HCT116 (cell line): ENCODE measurements around the gene NAA25. TPM values are rescaled to one million over a fixed set of nuclear protein-coding genes. Genes with fewer than 3 reads are reported as not detected.

Source experiments
- ATAC-seq: fragments of 200-7000 bp; cut with Tn5 transposase; 2 replicates; pipeline ENCODE4 v1.9.1; 2020; ENCODE audit warnings: mild to moderate bottlenecking, moderate library complexity
- BruUV-seq: library from RNA; stranded (reverse); fragments of 400-500 nt; replicated peaks from 2 replicates; lab custom pipeline; 2021; lab: Mats Ljungman, UMichigan
- CTCF ChIA-PET: fragments of 300-600 bp; sonication (Branson Sonifier 250); formaldehyde crosslinking; loops from one replicate; lab custom pipeline; 2021; ENCODE audit warnings: antibody characterized with exemption; lab: Charles Lee
- POLR2A ChIA-PET: fragments of 300-600, 350-600 bp; sonication (Branson Sonifier 250); formaldehyde crosslinking; loops from one replicate; lab custom pipeline; 2021; ENCODE audit warnings: antibody characterized with exemption; lab: Charles Lee
- RAD21 ChIA-PET, 2 experiments: fragments of 300-600 bp; sonication (Branson Sonifier 250); formaldehyde crosslinking; loops; one replicate each; lab custom pipeline; 2023; ENCODE audit warnings: low total read pairs in 2 of 2; ENCODE audit not compliant: uncharacterized antibody in 2 of 2, unreplicated experiment in 2 of 2, low non-redundant PET in 1 of 2; lab: Charles Lee
- DNase-seq: peaks from one replicate; pipeline ENCODE4 v3.0.0-alpha.2; 2010; ENCODE audit warnings: low read depth, low spot score
- H2AFZ ChIP-seq: fragments of 200-600 bp; shearing (Covaris generic), sonication (generic); 2 replicates; pipeline ENCODE4 v1.6.1; 2017; ENCODE audit warnings: low read depth, mixed run types, mixed read lengths, antibody characterized with exemption, low read length; ENCODE audit not compliant: poor library complexity, severe bottlenecking
- H3K27ac ChIP-seq: 2 replicates; pipeline ENCODE4 v1.5.1; 2012; ENCODE audit warnings: low read depth, low read length
- H3K27me3 ChIP-seq: fragments of 200-600 bp; sonication (generic); 2 replicates; pipeline ENCODE4 v1.6.1; 2016; ENCODE audit warnings: mixed run types, low read length, mixed read lengths; ENCODE audit not compliant: insufficient read depth
- H3K36me3 ChIP-seq, 2 experiments: fragments of 200-500 bp in 1 of 2; fragments of 200-600 bp in 1 of 2; sonication (Bioruptor generic) in 1 of 2; sonication (generic) in 1 of 2; 2 replicates each; pipeline versions ENCODE4 v1.5.1 to v1.6.1; 2014 to 2016; ENCODE audit warnings: low read length in 2 of 2, inconsistent platforms in 1 of 2, mixed read lengths in 1 of 2, mixed run types in 1 of 2; ENCODE audit not compliant: insufficient read depth in 2 of 2, control insufficient read depth in 1 of 2
- H3K4me1 ChIP-seq, 2 experiments: fragments of 200-600 bp in 1 of 2; sonication (generic) in 1 of 2; 2 replicates each; pipeline versions ENCODE4 v1.5.1 to v1.6.1; 2012 to 2017; ENCODE audit warnings: low read length in 2 of 2, inconsistent platforms in 1 of 2, mild to moderate bottlenecking in 1 of 2, mixed read lengths in 1 of 2, mixed run types in 1 of 2, moderate library complexity in 1 of 2; ENCODE audit not compliant: insufficient read depth in 2 of 2, control insufficient read depth in 1 of 2
- H3K4me2 ChIP-seq: fragments of 200-600 bp; sonication (generic); 2 replicates; pipeline ENCODE4 v1.6.1; 2017; ENCODE audit warnings: mixed run types, low read length, mixed read lengths
- H3K4me3 ChIP-seq, 2 experiments: fragments of 200-600 bp in 1 of 2; sonication (generic) in 1 of 2; replicated peaks in 1 of 2; 2 replicates each; pipeline ENCODE4 v1.5.1; 2011 to 2016; ENCODE audit warnings: low read length in 2 of 2, control low read depth in 1 of 2, low read depth in 1 of 2, mild to moderate bottlenecking in 1 of 2, mixed read lengths in 1 of 2, mixed run types in 1 of 2
- H3K79me2 ChIP-seq: fragments of 200-600 bp; sonication (generic); 2 replicates; pipeline ENCODE4 v1.6.1; 2017; ENCODE audit warnings: mild to moderate bottlenecking, mixed run types, low read length, moderate library complexity, mixed read lengths; ENCODE audit not compliant: insufficient read depth
- H3K9ac ChIP-seq: fragments of 200-600 bp; sonication (generic); 2 replicates; pipeline ENCODE4 v1.6.1; 2016; ENCODE audit warnings: low read length, mixed read lengths
- H3K9me2 ChIP-seq: fragments of 200-600 bp; sonication (generic), shearing (Covaris generic); 2 replicates; pipeline ENCODE4 v1.6.1; 2017; ENCODE audit warnings: mixed run types, mild to moderate bottlenecking, moderate library complexity; ENCODE audit not compliant: insufficient read depth
- H3K9me3 ChIP-seq, 2 experiments: fragments of 200-500 bp in 1 of 2; fragments of 200-600 bp in 1 of 2; sonication (Bioruptor generic) in 1 of 2; sonication (generic) in 1 of 2; 2 replicates each; pipeline ENCODE4 v1.6.1; 2014 to 2017; ENCODE audit warnings: low read length in 2 of 2, mixed read lengths in 2 of 2, inconsistent platforms in 1 of 2, low read depth in 1 of 2, mild to moderate bottlenecking in 1 of 2, mixed run types in 1 of 2, moderate library complexity in 1 of 2; ENCODE audit not compliant: control insufficient read depth in 1 of 2, insufficient read depth in 1 of 2
- H4K20me1 ChIP-seq: fragments of 200-600 bp; sonication (generic), shearing (Covaris generic); 2 replicates; pipeline ENCODE4 v1.6.1; 2017; ENCODE audit warnings: mixed run types, mild to moderate bottlenecking, moderate library complexity; ENCODE audit not compliant: insufficient read depth
- CEBPB ChIP-seq: IDR thresholded peaks from 2 replicates; pipeline ENCODE4 v1.6.1; 2012; ENCODE audit warnings: low read depth
- EZH2 ChIP-seq: fragments of 200-600 bp; sonication (generic); IDR thresholded peaks from 2 replicates; pipeline ENCODE4 v1.6.1; 2017; ENCODE audit warnings: antibody characterized with exemption, mixed run types
- EZH2phosphoT487 ChIP-seq: fragments of 200-600 bp; IDR thresholded peaks from 2 replicates; pipeline ENCODE4 v1.6.1; 2018; ENCODE audit warnings: antibody characterized with exemption, borderline replicate concordance
- FOSL1 ChIP-seq: IDR thresholded peaks from 2 replicates; pipeline ENCODE4 v1.6.1; 2012; ENCODE audit warnings: low read depth
- POLR2A ChIP-seq: IDR thresholded peaks from 2 replicates; pipeline ENCODE4 v1.7.0; 2011; ENCODE audit warnings: borderline replicate concordance; ENCODE audit not compliant: insufficient read depth, insufficient read length; ENCODE audit errors: extremely low read depth
- SP1 ChIP-seq: IDR thresholded peaks from 2 replicates; pipeline ENCODE4 v1.6.1; 2012; ENCODE audit warnings: low read depth
- SRF ChIP-seq: IDR thresholded peaks from 2 replicates; pipeline ENCODE4 v1.6.1; 2012; ENCODE audit warnings: low read depth
- TCF7L2 ChIP-seq: IDR thresholded peaks from 2 replicates; pipeline ENCODE4 v1.7.0; 2011; ENCODE audit warnings: borderline replicate concordance, inconsistent platforms; ENCODE audit not compliant: insufficient read depth, insufficient read length; ENCODE audit errors: extremely low read depth
- YY1 ChIP-seq: IDR thresholded peaks from 2 replicates; pipeline ENCODE4 v1.6.1; 2011; ENCODE audit warnings: low read length, low read depth, moderate library complexity, mild to moderate bottlenecking; ENCODE audit not compliant: insufficient replicate concordance; ENCODE audit errors: extremely low read depth
- ZFX ChIP-seq: fragments of 450-650 bp; IDR thresholded peaks from 2 replicates; pipeline ENCODE4 v1.6.1; 2017
- ZNF274 ChIP-seq: fragments of 200-500 bp; sonication (Bioruptor generic); IDR thresholded peaks from 2 replicates; pipeline ENCODE4 v1.6.1; 2014; ENCODE audit warnings: mild to moderate bottlenecking, low read depth, low read length, inconsistent platforms
- intact Hi-C: fragments of 100-400 bp; cut with micrococcal nuclease; formaldehyde crosslinking; loops from 2 replicates; pipeline ENCODE4 v1.10.0; 2022
- total RNA-seq: library from RNA; stranded (reverse); gene quantifications from one replicate; pipeline ENCODE4 v1.2.1, GENCODE V29; 2021; ENCODE audit not compliant: unreplicated experiment
- TF ChIP-seq, protein P1 (sequence below): IDR thresholded peaks from 2 replicates; pipeline ENCODE4 v1.6.1; 2012
- TF ChIP-seq, protein P2 (sequence below): IDR thresholded peaks from 2 replicates; pipeline ENCODE4 v1.6.1; 2012
- TF ChIP-seq, protein P3 (sequence below), 3 experiments: fragments of 200-600 bp in 1 of 3; sonication (generic) in 1 of 3; IDR thresholded peaks in 2 of 3; conservative IDR thresholded peaks in 1 of 3; 2 replicates each; pipeline ENCODE4 v1.5.1; 2012 to 2017; ENCODE audit warnings: low read depth in 2 of 3, low read length in 2 of 3, antibody characterized with exemption in 1 of 3, borderline replicate concordance in 1 of 3, control low read depth in 1 of 3, mild to moderate bottlenecking in 1 of 3, mixed read lengths in 1 of 3, mixed run types in 1 of 3, moderate library complexity in 1 of 3; ENCODE audit not compliant: insufficient read depth in 1 of 3

Gene NAA25
- total RNA-seq, 1 experiment from 2014 or later = 56.6 TPM

- no peaks in the 10 kb centered on the region for H3K27me3 ChIP-seq
- TF ChIP-seq FOSL1 (no peak), POLR2A (no peak), ZNF274 (no peak), TCF7L2 (no peak), EZH2phosphoT487 (no peak), YY1 (no peak), SRF (no peak), CEBPB (no peak)
- TF ChIP-seq, protein P1, sequence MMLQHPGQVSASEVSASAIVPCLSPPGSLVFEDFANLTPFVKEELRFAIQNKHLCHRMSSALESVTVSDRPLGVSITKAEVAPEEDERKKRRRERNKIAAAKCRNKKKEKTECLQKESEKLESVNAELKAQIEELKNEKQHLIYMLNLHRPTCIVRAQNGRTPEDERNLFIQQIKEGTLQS = no peak
- TF ChIP-seq, protein P2, sequence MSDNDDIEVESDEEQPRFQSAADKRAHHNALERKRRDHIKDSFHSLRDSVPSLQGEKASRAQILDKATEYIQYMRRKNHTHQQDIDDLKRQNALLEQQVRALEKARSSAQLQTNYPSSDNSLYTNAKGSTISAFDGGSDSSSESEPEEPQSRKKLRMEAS = no peak
- H3K79me2 ChIP-seq = no peaks in the 10 kb centered on the region
- DNase-seq (no peak), ATAC-seq (no peak)
- H3K27ac ChIP-seq = no peak overlapping the region
- no TSS peak for BruUV-seq
- H2AFZ ChIP-seq = no peak overlapping the region
- H3K9me3 ChIP-seq = no peaks in the 10 kb centered on the region
- H3K9me2 ChIP-seq = no peaks in the 10 kb centered on the region
- 0 out of 4 replicates have a peak, but pooled peaks cover 0 to 2% of the 10 kb centered on the region in 2 experiments for H3K4me1 ChIP-seq
- H3K36me3 ChIP-seq = no peaks in the 10 kb centered on the region
- RAD21 ChIA-PET = no interaction called here
- no peak overlapping the region for H3K4me3 ChIP-seq
- intact Hi-C loops = no loop called here
- H4K20me1 ChIP-seq = no peaks in the 10 kb centered on the region
- H3K4me2 ChIP-seq = no peak overlapping the region
- POLR2A ChIA-PET = no interaction called here
- H3K9ac ChIP-seq = no peak overlapping the region
- CTCF ChIA-PET = no interaction called here
Observed at GRCh38 chr12:111991535-111991934, 117.0 kb downstream of the NAA25 start.

DNA sequence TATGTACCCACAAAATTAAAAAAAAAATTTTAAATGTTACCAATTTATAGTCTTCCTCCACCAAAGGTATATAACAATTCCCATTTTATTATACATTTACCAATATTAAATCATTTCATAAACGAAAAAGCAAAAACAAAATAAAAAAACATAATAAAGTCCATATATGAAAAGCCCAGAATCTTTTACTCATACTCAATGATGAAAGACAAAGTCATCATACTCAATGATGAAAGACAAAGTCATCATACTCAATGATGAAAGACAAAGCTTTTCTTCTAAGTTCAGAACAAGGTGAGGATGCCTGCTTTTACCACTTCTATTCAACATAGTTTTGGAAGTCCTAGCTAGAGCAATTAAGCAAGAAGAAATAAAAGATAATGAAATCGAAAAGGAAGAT lies 123.8 kb downstream of the NAA25 start:
- ATAC-seq = no peak
- no peak overlapping the region for H3K27ac ChIP-seq
- TF ChIP-seq YY1 = no peak
- peak; percentile 38; the same call in 1 of the 2 replicates for TF ChIP-seq CEBPB
- no peak for TF ChIP-seq EZH2
- TF ChIP-seq, protein P3, sequence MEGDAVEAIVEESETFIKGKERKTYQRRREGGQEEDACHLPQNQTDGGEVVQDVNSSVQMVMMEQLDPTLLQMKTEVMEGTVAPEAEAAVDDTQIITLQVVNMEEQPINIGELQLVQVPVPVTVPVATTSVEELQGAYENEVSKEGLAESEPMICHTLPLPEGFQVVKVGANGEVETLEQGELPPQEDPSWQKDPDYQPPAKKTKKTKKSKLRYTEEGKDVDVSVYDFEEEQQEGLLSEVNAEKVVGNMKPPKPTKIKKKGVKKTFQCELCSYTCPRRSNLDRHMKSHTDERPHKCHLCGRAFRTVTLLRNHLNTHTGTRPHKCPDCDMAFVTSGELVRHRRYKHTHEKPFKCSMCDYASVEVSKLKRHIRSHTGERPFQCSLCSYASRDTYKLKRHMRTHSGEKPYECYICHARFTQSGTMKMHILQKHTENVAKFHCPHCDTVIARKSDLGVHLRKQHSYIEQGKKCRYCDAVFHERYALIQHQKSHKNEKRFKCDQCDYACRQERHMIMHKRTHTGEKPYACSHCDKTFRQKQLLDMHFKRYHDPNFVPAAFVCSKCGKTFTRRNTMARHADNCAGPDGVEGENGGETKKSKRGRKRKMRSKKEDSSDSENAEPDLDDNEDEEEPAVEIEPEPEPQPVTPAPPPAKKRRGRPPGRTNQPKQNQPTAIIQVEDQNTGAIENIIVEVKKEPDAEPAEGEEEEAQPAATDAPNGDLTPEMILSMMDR (IDR thresholded peaks at IDR 0.05 in 2 of 3, conservative IDR thresholded peaks at IDR 0.05 in 1 of 3; ENCODE audit: borderline replicate concordance in 1 of 3, insufficient read depth in 1 of 3, low read depth in 2 of 3, low read length in 2 of 3) = no peak
- no peak for TF ChIP-seq ZFX
- no peak for TF ChIP-seq SP1
- no peak for TF ChIP-seq ZNF274
- DNase-seq = no peak
- intact Hi-C loops = no loop called here
- RAD21 ChIA-PET = no interaction called here
- no TSS peak for BruUV-seq
- no peak overlapping the region for H2AFZ ChIP-seq
- no peaks in the 10 kb centered on the region for H3K9me2 ChIP-seq
- H3K4me1 ChIP-seq = no peaks in the 10 kb centered on the region
- no peaks in the 10 kb centered on the region for H3K9me3 ChIP-seq
- no peaks in the 10 kb centered on the region for H3K36me3 ChIP-seq
- CTCF ChIA-PET = no interaction called here
- no peak overlapping the region for H3K9ac ChIP-seq
- no peak overlapping the region for H3K4me3 ChIP-seq
- H3K79me2 ChIP-seq = no peaks in the 10 kb centered on the region
- H4K20me1 ChIP-seq = no peaks in the 10 kb centered on the region
- no peak overlapping the region for H3K4me2 ChIP-seq
- H3K27me3 ChIP-seq = no peaks in the 10 kb centered on the region
- POLR2A ChIA-PET = no interaction called here
